H1 (cell line): ENCODE results near the gene RASA4B.
"Not testable (repeated sequence)": the region's sequence is repeated elsewhere in the genome, so short reads cannot be mapped to it uniquely, and the experiment has no call there.

Experiments used
- CHD7 ChIP-seq: fragments of 300-600 bp; sonication (generic); IDR thresholded peaks from 2 replicates; pipeline ENCODE4 v1.7.1; 2012; ENCODE audit warnings: low read length, moderate library complexity, mild to moderate bottlenecking, inconsistent platforms; ENCODE audit not compliant: insufficient replicate concordance
- JUN ChIP-seq: IDR thresholded peaks from 2 replicates; pipeline ENCODE4 v1.6.1; 2011; ENCODE audit warnings: low read depth, mild to moderate bottlenecking, improper control_type of control experiment, low read length
- MAFK ChIP-seq: IDR thresholded peaks from 2 replicates; pipeline ENCODE4 v1.6.1; 2012; ENCODE audit warnings: low read depth, mild to moderate bottlenecking, improper control_type of control experiment, low read length
- POLR2AphosphoS5 ChIP-seq: IDR thresholded peaks from 2 replicates; pipeline ENCODE4 v1.6.1; 2011; ENCODE audit warnings: low read depth, low read length
- RXRA ChIP-seq: IDR thresholded peaks from 2 replicates; pipeline ENCODE4 v1.6.1; 2011; ENCODE audit warnings: low read depth, mild to moderate bottlenecking, low read length, moderate library complexity; ENCODE audit not compliant: insufficient read depth
- SIN3A ChIP-seq, 2 experiments: IDR thresholded peaks in 1 of 2; conservative IDR thresholded peaks in 1 of 2; 2 replicates each; pipeline ENCODE4 v1.6.1; 2011 to 2012; ENCODE audit warnings: low read length in 2 of 2, improper control_type of control experiment in 1 of 2, low read depth in 1 of 2, mild to moderate bottlenecking in 1 of 2
- TF ChIP-seq, protein P1 (sequence below), 3 experiments: IDR thresholded peaks; 1 replicate in 2 of 3; 2 replicates in 1 of 3; pipeline versions ENCODE4 v1.5.1 to v1.6.1; 2011; ENCODE audit warnings: low read length in 3 of 3, mild to moderate bottlenecking in 3 of 3, inconsistent platforms in 2 of 3, low read depth in 1 of 3, moderate library complexity in 1 of 3; ENCODE audit not compliant: insufficient read depth in 1 of 3; ENCODE audit errors: control extremely low read depth in 1 of 3

- TF ChIP-seq, protein P1, sequence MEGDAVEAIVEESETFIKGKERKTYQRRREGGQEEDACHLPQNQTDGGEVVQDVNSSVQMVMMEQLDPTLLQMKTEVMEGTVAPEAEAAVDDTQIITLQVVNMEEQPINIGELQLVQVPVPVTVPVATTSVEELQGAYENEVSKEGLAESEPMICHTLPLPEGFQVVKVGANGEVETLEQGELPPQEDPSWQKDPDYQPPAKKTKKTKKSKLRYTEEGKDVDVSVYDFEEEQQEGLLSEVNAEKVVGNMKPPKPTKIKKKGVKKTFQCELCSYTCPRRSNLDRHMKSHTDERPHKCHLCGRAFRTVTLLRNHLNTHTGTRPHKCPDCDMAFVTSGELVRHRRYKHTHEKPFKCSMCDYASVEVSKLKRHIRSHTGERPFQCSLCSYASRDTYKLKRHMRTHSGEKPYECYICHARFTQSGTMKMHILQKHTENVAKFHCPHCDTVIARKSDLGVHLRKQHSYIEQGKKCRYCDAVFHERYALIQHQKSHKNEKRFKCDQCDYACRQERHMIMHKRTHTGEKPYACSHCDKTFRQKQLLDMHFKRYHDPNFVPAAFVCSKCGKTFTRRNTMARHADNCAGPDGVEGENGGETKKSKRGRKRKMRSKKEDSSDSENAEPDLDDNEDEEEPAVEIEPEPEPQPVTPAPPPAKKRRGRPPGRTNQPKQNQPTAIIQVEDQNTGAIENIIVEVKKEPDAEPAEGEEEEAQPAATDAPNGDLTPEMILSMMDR (IDR thresholded peaks at IDR 0.05; ENCODE audit: control extremely low read depth in 1 of 3, insufficient read depth in 1 of 3, low read depth in 1 of 3, low read length in 3 of 3) = not testable (repeated sequence)
- TF ChIP-seq POLR2AphosphoS5; JUN; MAFK; CHD7; SIN3A (conservative IDR thresholded peaks at IDR 0.05 in 1 of 2, IDR thresholded peaks at IDR 0.05 in 1 of 2; ENCODE audit: low read depth in 1 of 2, low read length in 2 of 2); RXRA: not testable (repeated sequence)
These were observed 62.6 kb downstream of the RASA4B start for GRCh38 chr7:102454932-102455331.
